Stimulated activated CD4-positive, alpha-beta T cell treated with anti-CD3 and anti-CD28 coated beads, Interleukin-15, amount 100 ng/mL, for 1 hour (primary cell): ENCODE results near the gene TAGLN3.
A peak's percentile ranks its signal among the peaks of the same experiment; 100 is the strongest.

Experiments used
- DNase-seq, 2 donors: peaks; one replicate each; pipeline ENCODE4 v3.0.0-alpha.2; 2020; ENCODE audit warnings: low read depth in 1 of 2, low spot score in 1 of 2

TAGLN3 gene

GRCh38 chr3:111998636-111999483 lies at the start of gene TAGLN3:
TAGLN3 (plus strand) TSS chr3:111998922; CDS start chr3:111999423, 501 bp downstream.
- no peak for DNase-seq

GRCh38 chr3:111949712-111950111 lies 49.0 kb upstream of the TAGLN3 start:
- no peak for DNase-seq

- DNase-seq, result no peak
Measured at GRCh38 chr3:111951032-111951431, 47.7 kb upstream of the TAGLN3 start.

GRCh38 chr3:111952086-111952485 lies 46.6 kb upstream of the TAGLN3 start:
- DNase-seq, result no peak

- no peak for DNase-seq
Measured at GRCh38 chr3:111952866-111953450, 45.8 kb upstream of the TAGLN3 start.

- DNase-seq, result no peak
Measured at GRCh38 chr3:111954228-111954990, 44.3 kb upstream of the TAGLN3 start.

- no peak for DNase-seq
Measured at GRCh38 chr3:111955876-111956275, 42.8 kb upstream of the TAGLN3 start.

- no peak for DNase-seq
Measured at GRCh38 chr3:111956449-111956848, 42.3 kb upstream of the TAGLN3 start.

- DNase-seq, result no peak
Measured at GRCh38 chr3:111956995-111957734, 41.6 kb upstream of the TAGLN3 start.

- no peak for DNase-seq
Measured at GRCh38 chr3:111961461-111962164, 37.1 kb upstream of the TAGLN3 start.

GRCh38 chr3:111963424-111963823 lies 35.3 kb upstream of the TAGLN3 start:
- DNase-seq, result no peak

GRCh38 chr3:111965484-111965883 lies 33.2 kb upstream of the TAGLN3 start:
- no peak for DNase-seq

- no peak for DNase-seq
Measured at GRCh38 chr3:111967068-111967467, 31.7 kb upstream of the TAGLN3 start.

- DNase-seq, result peak; percentile 53 to 58
Measured at GRCh38 chr3:111967651-111968274, 31.0 kb upstream of the TAGLN3 start.

GRCh38 chr3:111968319-111969054 lies 30.2 kb upstream of the TAGLN3 start:
- no peak for DNase-seq

GRCh38 chr3:111970376-111970775 lies 28.3 kb upstream of the TAGLN3 start:
- DNase-seq, result no peak

GRCh38 chr3:111971533-111972130 lies 27.1 kb upstream of the TAGLN3 start:
- DNase-seq, result no peak

GRCh38 chr3:111972891-111973290 lies 25.8 kb upstream of the TAGLN3 start:
- DNase-seq, result no peak

GRCh38 chr3:111975131-111975530 lies 23.6 kb upstream of the TAGLN3 start:
- DNase-seq, result no peak
